ENCODE measurements around the gene CHID1.

- TF ChIP-seq SUZ12 (IDR thresholded peaks at IDR 0.05) (no peak), BHLHE40 (IDR thresholded peaks at IDR 0.05; ENCODE audit: borderline replicate concordance) (no peak), ELF4 (IDR thresholded peaks at IDR 0.05) (no peak), SP1 (IDR thresholded peaks at IDR 0.05) (no peak)
Observed at GRCh38 chr11:942823-943222, 32.2 kb upstream of the CHID1 start.

All from HEK293T (cell line).